Skin of body (tissue), 2 donors: ENCODE measurements around the gene CFAP65. TPM values are rescaled to one million over a fixed set of nuclear protein-coding genes. Genes with fewer than 3 reads are reported as not detected.

Experiments used
- DNase-seq: peaks from one replicate; lab custom pipeline; 2025; lab: John Stamatoyannopoulos, UW
- total RNA-seq: library from RNA; depleted of rRNA; stranded (reverse); fragments of >200 nt; gene quantifications from one replicate; pipeline ENCODE4 v1.2.3, GENCODE V29; 2014

Gene CFAP65
- total RNA-seq, 1 donor from 2014 or later: not detected

DNA sequence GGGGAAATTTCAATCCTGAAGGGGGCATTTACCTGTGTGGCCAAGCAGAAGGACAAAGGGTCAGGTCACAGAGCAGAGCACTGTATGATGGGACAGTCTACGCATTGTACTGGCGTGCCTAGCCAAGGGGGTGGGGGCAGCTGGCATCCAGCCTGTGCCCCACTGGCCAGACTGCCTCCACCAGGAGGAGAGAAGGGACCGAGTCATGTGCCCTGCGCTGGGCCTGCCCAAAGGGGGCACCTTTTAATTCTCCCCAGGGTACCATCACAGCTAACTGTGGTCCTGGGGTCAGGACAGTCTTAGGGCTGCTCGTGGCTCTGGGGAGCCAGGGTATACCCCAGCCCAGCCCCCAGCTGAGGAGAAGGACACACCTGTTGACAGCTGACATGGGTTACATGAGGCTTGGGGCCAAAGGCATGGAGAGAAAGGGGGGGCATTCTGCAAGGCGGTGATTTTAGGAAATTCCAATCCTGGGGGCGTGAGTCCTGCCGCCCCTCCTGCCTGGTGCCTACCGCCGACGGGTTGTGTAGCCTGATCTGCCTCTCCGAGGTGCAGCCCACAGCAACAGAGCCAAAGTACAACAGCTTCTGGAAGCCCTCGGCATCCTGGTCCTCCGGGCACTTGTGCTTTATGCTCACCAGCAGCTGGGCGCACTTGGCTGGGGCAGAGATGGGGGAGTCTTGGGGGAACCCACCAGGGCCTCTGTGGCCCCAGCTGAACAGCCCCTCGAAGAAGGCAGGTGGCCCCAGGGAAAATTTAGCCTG is 11.0 kb downstream of the CFAP65 start:
- DNase-seq: no peak

DNA sequence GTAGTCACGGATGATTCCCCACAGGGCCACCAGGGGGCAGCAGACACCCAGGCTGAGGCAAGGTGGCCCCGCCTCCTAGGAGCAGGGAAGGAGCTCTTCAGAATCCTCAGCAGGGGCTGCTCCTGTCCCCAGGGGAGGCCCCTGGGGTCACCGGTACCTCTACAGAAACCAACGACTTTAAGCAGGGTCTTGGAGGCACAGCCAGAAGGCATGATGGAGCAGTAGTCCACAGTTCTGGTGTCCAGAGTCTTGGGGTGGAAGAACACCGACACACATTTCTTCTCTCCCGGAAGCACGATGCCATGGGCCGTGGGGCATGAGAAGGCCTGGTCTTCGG is 11.5 kb downstream of the CFAP65 start:
- DNase-seq: no peak

DNA sequence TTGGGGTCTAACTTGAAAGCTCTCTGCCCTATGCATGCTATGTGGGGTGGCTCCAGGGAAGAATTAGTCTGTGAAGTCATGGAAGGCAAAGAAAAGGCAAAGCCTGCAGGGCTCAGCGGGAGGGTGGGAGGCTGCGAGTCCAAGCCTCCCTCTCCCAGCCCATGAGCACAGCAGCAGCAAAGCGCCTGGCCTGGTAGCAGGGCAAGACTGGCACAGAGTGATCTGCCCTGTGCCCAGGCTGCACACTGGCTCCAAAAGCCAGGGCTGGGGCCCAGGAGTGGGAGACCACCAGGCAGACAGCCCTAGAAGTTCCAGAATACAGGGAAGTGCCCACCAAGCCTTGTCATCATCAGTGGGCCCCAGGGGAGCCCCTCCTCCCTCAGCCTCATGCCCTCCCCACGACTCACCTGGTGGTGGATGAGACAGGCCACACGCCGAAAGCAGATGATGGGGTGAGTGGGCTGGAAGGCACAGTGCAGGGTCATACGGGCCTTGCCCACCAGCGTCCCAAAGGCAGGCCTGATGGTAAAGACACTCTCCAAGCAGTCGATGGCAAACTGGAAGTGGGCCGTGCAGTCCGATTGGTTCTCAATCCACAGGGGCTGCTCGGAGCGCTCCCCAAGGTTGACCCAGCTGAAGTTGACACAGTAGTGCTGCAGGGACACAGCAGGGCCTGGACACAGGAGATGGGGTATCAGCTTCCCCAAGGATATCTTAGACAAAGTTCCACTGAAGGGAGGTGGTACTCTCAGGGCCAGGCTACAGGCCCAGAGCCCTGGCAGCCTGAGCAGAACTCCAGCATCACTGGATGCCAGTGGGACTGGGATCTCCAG is 12.1 kb downstream of the CFAP65 start:
- no peak for DNase-seq

DNA sequence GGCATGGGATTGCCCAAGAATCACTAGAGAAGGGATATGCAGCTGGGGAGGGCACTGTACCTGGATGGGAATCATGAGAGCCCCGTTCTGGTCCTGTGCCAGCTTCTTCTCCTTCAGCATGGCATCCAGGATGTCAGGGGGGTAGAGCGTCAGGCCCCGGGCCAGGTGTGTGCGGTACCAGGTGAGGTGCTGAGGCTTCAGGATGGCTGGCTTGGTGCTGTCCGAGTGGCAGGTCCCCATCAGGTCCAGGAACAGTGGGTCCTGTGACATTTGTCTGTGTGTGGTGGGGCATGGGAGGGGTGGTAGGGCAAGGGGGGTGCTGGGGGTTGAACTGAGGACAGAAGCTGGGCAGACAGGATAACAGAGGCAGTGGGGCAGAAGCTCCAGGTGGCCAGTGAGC is 13.2 kb downstream of the CFAP65 start:
- no peak for DNase-seq

DNA sequence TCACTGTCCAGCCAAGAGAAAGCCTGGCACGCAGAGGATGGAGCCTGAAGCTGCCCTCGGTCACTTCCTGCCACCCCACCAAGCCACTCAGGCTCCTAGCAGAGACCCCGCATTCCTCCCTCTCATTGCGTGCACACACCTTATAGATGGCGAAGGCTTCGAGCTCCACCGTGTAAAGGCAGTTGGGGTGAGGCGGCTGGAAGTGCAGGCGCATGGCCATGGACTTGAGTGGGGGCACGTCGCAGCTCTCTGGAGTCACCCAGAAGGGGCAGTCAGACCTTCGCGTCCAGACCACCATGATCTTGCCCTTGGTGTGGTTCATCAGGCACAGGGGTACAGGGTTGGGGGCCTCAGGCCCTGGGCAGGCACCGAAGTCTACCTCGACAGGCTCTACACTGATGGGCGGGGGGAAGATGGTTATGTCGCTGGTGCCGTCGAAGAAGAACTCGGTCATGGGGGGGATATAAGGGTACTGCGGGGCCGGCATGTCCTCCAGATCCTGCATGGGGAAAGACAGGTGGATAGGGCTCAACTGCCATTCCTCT is 13.7 kb downstream of the CFAP65 start:
- DNase-seq: no peak

DNA sequence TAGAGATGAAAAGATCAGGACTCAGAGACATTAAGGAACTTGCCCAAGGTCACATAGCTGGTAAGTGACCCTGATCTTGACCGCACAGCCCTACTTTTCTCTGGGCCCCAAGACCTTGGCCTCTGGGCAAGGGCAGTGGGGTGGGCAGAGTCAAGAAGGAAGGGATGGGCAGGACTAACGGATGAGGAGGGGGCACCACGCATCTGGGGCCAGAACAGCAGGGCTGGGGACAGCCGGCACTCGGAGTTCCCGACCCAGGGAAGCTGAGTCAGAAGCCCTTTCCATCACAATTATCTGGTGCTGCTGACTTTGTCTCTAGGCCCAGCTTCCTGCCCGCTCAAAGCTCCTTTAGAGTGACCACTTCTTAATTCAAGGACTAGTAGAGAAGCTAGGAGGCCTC is 14.4 kb downstream of the CFAP65 start:
- no peak for DNase-seq

DNA sequence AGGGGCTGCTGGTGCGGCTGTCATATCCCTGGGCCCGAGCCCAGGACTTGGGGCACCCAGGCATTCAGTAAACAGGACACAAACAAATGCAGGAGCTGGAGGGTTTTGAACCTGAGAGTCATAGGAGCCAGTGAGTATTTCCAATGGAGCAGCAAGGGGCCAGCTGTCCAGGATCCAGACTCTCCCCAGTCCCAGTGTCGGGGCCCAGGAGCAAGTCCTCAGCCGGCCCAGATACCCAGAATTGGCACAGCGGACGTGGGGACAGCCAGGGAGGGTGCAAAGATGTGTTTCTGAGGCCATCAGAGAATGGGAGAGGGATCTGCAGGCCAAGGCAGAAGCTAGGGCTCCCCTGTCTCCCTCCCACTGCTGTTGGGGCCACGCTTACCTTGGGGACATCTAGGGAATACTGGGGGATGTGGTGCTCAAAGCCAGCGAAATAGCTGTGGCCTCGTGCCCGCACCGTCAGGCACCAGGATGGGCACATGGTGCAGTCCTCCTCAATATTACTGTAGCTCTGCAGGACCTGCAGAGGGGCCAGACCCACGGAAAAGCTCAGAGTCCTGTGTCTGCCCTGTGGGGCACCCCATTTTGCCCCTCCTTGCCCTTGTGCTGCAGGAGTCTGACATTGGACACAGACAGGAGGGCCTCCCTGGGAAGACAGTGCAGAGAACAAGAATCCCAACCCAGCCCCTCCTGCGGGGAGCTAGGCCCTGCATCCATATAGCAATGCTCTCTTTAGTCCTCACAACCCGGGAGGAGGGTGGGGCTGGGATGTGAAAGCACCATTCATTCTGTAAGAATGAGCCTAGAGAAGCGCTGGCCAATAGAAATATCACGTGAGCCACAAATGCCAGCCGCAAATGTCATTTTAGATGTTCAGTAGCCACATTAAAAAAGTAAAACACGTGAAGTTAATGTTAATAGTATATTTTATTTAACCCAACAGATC is 15.4 kb downstream of the CFAP65 start:
- DNase-seq: no peak

DNA sequence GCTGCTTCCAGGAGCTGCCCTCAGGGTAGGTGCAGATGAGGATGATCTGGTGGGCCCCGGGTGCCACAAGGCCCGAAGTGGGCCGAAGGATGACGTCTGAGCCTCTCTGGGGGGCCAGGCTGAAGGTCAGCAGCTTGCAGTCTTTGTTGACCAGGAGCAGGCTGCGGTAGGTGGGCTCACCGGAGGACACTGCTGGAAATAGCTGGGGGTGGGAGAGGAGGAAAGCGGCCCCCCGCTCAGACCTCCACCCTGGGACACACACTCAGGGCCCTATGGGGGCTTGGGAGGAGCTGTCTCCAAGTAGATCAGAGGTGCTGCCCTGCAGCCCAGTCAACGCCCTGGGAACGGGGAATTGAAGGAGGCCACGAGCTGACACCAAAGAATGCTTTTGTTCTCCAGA is 17.3 kb downstream of the CFAP65 start:
- DNase-seq: no peak

DNA sequence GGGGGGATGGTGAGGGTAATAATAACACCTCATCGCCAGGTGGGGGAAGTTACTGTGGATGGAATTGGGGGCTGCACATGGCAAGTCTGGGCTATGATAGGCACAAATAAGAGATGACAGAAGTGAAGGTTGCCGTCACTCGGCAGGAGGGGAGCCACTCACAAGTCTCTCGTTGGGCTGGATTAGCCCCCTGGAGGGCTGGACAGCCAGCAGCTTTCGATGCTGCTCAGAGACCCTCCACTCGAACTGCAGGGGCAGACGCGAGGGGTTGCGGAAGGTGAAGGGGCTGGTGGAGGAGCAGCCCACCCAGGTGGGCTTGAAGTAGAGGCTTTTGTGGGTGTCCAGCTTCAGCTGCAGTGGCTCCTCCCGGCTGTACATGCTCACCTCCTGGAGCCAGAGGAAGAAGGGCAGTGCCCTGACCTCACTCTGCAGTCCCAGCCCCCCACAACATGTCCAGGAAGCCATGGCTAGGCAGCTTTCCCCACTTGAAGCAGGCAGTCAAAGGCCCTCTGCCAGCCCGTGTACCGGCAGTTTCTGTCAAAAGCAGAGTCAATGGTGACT is 18.2 kb downstream of the CFAP65 start:
- no peak for DNase-seq

DNA sequence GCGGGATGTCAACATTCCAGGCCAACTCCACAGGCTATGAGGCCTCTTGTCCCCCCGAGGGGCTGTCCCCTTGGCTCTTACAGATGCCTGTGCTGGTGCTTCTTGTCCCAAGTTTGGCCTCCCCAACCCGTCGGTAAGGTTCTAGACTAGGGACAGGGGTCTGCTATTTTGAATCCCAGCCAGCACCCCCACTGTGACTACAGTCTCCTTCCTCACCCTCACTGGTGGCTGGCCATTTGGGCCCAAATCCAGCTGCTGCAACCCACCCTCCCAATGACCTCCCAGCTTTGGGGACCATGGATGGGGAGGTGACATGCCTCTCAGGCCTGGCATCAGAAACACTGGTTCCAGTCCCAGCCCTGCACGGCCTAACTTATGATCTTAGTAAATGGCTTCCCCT is 18.7 kb downstream of the CFAP65 start:
- DNase-seq: no peak

DNA sequence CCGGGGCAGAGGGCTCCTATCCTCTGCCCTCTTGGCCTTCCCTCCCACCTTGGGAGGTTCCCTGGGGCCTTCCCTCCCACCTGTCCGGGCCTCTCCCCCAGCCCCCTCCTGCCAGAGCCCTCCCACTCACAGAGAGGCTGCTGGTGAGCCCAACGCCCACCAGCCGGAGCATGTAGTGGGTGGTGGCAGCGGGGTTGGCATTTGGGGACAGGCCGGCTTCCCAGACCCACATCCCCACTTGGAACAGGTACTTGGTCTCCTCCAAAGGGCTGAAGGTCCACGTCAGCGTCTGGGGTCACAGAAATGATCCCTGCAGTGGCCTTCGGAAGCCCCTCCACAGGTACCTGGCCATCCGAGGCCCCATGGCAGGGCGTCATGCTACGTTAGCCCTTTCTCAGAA is 19.3 kb downstream of the CFAP65 start:
- no peak for DNase-seq

DNA sequence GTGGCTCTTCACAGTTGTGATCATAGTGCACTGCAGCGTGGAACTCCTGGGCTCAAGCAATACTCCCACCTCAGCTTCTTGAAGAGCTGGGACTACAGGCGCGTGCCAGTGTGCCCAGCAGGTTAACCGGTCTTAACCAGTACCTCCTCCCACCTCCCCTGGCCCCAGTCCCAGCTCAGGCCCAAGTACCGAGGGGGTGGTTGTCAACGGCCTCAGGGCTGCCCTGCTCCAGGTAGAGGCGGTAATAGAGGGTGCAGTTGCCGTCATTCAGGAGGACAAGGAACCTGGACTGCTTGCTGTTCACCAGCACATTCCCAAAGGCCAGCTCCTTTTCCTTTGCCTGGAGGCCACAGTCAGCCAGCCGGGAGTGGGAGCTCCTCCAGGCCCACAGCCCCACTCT is 19.7 kb downstream of the CFAP65 start:
- DNase-seq: no peak

DNA sequence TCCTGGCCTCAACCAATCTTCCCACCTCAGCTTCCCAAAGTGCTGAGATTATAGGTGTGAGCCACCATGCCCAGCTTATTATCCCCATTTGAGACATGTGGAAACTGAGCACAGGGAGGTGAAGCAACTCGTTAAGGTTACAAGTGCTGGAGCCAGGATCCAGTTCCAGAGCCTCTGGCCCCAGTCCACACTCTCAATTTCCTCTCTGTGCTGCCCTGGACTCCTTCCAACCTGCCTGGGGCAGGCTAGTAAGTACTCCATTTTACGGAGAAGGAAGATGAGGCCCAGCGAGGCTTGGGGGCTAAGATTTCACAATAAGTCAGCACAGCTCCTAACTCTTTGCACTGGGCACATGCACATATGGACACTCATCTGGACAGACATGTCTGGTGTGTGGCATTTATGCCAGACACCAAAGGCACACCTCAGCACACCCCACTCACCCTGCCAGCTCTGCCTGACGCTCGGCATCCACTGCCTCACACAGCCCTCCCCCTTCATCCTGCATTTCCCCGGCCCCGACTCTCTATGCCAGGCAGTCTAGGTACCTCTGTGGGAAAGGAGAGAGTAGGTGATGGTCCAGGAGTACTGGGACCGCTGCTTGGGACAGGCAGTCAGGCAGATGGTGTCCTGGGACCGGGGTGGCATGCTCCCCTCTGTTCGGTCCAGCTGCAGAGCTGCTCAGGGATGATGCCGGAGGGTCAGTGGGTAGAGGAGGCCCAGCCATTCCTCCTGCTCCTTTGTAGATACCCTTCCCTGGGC is 20.5 kb downstream of the CFAP65 start:
- no peak for DNase-seq

DNA sequence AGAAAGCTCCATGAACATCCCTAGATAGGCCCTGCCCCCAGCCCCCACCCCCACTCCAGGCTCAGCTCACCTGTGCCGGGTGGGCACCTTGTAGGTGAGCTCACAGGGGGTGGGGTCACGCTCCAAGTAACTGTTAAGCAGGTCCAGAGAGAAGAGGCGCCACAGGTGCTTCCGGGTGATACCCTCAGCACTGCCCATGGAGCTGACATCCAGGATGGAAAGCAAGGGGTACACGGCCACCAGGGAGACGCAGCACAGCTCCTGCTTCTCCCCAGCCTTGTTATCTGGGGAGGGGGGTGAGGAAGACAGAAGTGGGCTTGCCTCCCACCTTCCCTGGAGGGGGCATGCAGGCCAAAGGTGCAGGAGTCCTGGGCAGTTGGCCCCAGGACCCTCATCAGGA is 21.9 kb downstream of the CFAP65 start:
- no peak for DNase-seq

DNA sequence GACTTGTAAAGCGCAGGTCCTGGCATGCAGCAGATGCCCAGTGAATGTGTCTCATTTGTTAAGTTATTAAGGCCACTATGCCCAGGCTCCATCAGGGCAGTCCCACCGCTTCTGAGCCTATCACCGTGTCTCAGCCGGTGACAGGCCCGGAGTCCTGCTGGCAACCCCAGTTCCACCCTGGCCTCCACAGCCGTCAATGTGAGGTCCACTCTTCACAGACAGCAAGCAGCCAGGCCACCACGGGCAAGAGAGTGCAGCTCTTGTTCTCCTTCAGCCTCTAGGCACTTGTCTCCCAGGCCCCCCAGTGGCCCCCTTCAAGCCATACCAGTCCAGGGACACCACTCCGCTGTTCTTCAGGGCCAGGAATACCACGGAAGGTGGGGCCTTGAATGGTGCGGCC is 22.6 kb downstream of the CFAP65 start:
- no peak for DNase-seq

DNA sequence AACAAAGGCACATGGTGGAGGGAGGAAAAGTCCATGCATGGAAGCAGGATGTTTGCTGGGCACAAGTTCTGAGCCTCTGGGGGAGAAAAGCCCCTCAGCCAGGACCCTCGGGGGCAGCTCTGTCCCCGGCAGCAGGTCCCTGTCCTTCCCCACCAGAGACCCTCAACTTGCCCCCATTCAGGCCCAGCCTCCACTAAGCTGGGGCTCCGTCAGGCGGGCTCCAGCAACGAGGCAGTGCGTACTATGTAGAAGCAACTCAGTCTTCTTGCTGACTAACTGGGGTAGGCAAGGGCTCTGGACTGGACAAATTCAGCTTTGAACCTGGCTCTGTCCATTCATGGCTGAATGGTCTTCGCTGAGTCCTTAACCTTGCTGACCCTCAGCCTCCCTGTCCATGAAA is 23.0 kb downstream of the CFAP65 start:
- no peak for DNase-seq

DNA sequence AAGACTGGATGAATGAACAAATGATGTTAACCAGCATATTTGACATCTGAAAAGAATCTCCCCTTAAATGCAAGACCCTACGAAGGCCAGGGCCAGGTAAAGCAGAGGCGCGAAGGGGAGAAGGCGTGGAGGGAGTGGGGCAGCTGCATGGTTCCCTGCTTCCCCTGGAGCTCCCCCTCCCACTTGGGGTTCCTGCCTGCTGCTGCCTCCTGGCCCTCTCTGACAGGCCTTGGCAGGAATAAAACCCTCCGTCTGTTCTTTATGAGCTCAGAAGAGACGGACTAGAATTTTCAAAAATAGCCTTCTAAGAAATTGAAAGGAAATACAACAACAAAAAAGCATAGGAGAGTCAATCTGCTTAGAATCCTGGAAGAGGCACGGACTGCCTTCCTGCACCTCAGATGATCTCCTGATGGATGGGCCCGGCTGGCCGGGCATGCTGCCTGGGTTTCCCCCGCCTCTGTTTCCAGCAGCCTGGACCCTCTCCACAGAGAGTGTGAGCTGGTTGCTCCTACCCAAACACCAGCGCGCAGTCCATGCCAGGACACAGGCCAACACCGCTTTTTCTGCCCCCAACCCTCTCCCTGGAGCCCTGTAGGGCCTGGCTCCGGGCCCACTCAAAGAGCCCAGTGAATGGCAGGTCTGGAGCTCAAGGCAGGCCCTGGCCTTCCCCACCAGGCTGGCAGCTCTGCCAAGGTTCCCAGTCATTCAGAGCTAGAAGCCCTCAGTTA is 23.9 kb downstream of the CFAP65 start:
- DNase-seq: no peak

DNA sequence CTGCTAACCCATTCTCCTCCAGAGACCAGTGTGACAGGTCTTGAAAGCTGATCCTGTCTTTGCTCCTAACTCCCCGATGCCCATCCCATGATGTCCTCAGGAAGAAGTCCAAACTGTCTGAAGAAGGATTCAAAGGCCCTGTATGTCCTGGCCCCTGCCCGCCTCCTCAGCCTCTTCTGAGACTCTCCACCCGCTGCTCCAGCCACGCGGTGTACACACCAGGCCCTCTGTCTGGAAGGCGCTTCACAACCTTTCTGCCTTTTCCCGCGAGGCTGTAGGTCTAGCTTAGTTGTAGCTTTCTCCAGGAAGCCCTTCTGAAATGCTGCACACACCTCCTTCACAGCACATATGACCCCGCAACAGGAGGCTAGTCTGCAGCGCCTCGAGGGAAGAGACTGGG is 24.6 kb downstream of the CFAP65 start:
- DNase-seq: no peak

DNA sequence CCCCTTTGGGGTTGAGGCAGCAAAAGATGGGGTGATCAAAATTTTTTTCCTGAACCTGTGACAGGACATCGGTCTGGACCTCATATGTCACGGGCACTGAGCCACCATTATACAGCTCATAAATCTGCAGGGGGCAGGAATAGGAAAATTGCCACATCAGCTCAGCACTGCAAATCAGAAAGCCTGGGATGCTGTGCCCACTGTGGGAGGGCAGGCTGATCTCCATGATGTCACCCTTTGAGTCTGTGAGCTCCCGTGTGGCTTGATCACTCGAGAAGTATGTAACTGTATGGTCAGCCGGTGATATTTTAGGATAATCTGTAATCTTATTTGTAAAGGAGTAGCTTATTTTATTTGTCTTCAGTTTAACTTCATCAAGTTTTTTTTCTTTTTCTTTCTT is 30.4 kb downstream of the CFAP65 start:
- no peak for DNase-seq
